Right renal cortex interstitium (tissue), 3 donors: Measurements from ENCODE around the gene RNF7. TPM values are rescaled to one million over a fixed set of nuclear protein-coding genes. Genes with fewer than 3 reads are reported as not detected.
"Not testable (repeated sequence)": the region's sequence is repeated elsewhere in the genome, so short reads cannot be mapped to it uniquely, and the experiment has no call there.

Experiments
- DNase-seq, 3 donors: peaks; one replicate each; pipeline ENCODE4 v3.0.0-alpha.2; 2013; ENCODE audit warnings: low read depth in 3 of 3, low spot score in 2 of 3
- polyA plus RNA-seq, 3 donors: library from polyadenylated mRNA; unstranded; fragments of 120-200 nt; gene quantifications; one replicate each; pipeline ENCODE4 v1.2.1, GENCODE V29; 2013; ENCODE audit not compliant: insufficient read length in 3 of 3

Gene RNF7
- polyA plus RNA-seq, 3 donors = 111 to 131 (median 128) TPM

GRCh38 chr3:141777957-141778813 lies 40.1 kb downstream of the RNF7 start:
- no peak for DNase-seq

GRCh38 chr3:141779667-141780066 lies 41.6 kb downstream of the RNF7 start:
- DNase-seq = no peak

- no peak for DNase-seq
Observed at GRCh38 chr3:141782386-141782932, 44.4 kb downstream of the RNF7 start.

GRCh38 chr3:141783632-141784031 lies 45.5 kb downstream of the RNF7 start:
- DNase-seq = no peak

- DNase-seq = no peak
Observed at GRCh38 chr3:141784096-141784495, 46.0 kb downstream of the RNF7 start.

DNA sequence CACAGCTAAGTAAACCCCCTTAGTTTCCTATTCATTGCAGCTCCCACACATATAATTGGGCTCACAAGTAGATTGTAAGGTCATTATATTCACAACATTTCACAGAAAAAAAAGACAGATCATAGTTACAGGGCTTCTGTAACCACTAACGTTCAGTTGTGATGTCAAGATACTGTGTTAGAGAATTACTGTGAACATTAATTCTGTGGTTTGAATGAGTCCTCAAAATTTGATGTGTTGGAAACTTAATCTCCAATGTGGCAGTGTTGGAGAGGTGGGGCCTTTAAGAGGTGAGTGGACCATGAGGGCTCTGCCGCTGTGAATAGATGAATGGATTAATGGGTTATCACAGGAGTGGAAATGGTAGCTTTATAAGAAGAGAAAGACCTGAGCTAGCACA lies 46.4 kb downstream of the RNF7 start:
- DNase-seq = no peak

DNA sequence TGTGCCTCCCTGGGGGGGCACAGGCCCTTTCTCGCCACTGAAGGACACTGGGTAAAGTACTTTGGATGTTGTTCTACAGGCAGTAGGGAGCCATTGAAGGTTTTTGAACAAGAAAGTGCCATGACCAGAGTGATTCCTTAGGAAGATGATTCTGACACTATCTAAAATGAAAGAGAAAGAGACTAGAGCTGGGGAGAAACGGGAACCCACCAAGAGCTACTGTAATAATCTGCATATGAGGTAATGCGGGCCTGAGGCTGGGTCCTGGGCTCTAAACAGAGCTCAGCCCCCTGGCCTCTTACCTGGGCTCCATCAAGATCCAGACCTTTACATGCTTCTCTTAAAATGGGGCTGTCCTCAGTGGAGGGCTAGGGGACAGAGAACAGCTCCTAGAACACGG lies 50.1 kb downstream of the RNF7 start:
- DNase-seq = no peak

DNA sequence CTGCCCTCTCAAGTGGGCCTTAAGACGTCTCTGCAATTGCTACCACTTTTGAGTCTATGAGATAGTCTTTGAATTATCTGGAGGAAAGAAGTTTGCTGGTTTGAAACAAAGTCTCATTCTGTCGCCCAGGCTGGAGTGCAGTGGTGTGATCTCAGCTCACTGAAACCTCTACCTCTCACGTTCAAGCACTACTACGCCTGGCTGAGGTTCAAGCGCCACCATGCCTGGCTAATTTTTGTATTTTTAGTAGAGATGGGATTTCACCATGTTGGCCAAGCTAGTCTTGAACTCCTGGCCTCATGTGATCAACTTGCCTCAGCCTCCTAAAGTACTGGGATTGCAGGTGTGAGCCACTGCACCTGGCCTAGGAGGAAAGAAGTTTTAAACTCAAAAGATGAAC lies 50.7 kb downstream of the RNF7 start:
- DNase-seq = not testable (repeated sequence)

- no peak for DNase-seq
Observed at GRCh38 chr3:141789281-141789680, 51.2 kb downstream of the RNF7 start.

DNA sequence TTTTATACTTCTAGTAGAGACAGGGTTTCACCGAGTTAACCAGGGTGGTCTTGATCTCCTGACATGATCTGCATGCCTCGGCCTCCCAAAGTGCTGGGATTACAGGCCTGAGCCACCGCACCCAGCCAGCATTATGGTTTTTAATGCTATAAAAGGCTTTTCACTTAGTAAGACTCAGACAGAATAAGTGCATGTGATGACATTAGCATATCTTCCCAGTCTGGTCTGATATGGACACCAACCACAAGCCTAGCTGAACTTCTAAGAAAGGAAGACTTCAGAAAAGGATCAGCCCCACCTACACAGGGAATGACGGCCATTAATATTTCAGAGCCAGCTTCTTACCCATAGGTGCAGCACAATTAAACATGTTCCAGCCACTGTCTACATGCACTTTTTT lies 52.1 kb downstream of the RNF7 start:
- no peak for DNase-seq

GRCh38 chr3:141792495-141792894 lies 54.4 kb downstream of the RNF7 start:
- DNase-seq = no peak

GRCh38 chr3:141793476-141794260 lies 55.6 kb downstream of the RNF7 start:
- DNase-seq = no peak

- DNase-seq = no peak
Observed at GRCh38 chr3:141795276-141795675, 57.2 kb downstream of the RNF7 start.

DNA sequence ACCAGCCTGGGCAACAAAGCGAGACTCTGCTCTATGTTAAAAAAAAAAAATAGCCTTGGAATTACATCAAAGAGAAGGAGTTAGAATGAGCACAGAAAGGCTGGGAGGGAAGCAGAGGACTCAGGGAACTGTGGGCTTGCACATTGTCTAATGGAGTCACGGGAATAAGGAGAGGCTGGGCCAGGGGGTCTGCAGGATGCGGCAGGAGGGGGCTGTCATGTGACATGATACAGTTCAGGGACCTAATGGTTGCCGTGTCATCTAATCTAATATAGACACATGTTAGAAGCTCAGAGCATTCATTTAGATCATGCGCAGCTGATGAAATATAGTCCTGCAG lies 57.6 kb downstream of the RNF7 start:
- no peak for DNase-seq

GRCh38 chr3:141796081-141796888 lies 58.2 kb downstream of the RNF7 start:
- DNase-seq = no peak

Other genes with a start within 250 kb of the RNF7 start
- under 1 TPM in 2 of 3 donors, not detected in 1; 0.07 to 0.12 TPM for gene GRK7, start 25.1 kb downstream of the RNF7 start, polyA plus RNA-seq
- gene ATP1B3, start 138.3 kb downstream of the RNF7 start, polyA plus RNA-seq = 100 to 1,000 TPM; 183 to 211 (median 208) TPM